ENCODE measurements around the gene ZNF710.

Gene ZNF710

DNA sequence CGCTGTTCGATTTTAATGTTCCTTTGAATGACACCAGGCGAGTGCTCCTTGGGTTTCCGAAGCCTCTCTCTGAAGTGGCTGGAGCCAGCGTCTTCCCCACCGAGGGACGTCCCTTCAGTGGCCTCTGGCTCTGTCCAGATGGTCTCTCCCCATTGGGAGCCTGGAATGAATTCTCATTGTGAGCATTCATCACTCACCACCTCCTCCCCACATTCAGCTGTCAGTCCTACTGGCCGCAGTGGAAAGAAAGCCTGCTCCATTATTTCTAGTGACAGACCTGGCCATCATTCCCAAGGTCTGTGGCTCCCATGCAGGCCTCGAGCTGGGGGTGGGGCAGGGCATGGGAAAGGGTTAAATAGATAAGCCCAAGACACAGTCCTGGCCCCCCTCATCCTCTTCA is 35.2 kb downstream of the ZNF710 start:
- TF ChIP-seq ZBTB7A (IDR thresholded peaks at IDR 0.05; ENCODE audit: low read depth) (no peak), TEAD4 (IDR thresholded peaks at IDR 0.05) (no peak), EGR1 (IDR thresholded peaks at IDR 0.05) (no peak), YY1 (IDR thresholded peaks at IDR 0.05; ENCODE audit: low read depth) (no peak), EP300 (IDR thresholded peaks at IDR 0.05; ENCODE audit: borderline replicate concordance) (no peak), TAF1 (IDR thresholded peaks at IDR 0.05; ENCODE audit: low read depth) (no peak), CEBPB (IDR thresholded peaks at IDR 0.05) (no peak), CREB1 (IDR thresholded peaks at IDR 0.05; ENCODE audit: low read depth) (no peak), NFIC (IDR thresholded peaks at IDR 0.05) (no peak), FOXM1 (IDR thresholded peaks at IDR 0.05; ENCODE audit: borderline replicate concordance, low read depth) (no peak), RAD21 (IDR thresholded peaks at IDR 0.05; ENCODE audit: low read depth) (no peak)
- TF ChIP-seq, protein P1, sequence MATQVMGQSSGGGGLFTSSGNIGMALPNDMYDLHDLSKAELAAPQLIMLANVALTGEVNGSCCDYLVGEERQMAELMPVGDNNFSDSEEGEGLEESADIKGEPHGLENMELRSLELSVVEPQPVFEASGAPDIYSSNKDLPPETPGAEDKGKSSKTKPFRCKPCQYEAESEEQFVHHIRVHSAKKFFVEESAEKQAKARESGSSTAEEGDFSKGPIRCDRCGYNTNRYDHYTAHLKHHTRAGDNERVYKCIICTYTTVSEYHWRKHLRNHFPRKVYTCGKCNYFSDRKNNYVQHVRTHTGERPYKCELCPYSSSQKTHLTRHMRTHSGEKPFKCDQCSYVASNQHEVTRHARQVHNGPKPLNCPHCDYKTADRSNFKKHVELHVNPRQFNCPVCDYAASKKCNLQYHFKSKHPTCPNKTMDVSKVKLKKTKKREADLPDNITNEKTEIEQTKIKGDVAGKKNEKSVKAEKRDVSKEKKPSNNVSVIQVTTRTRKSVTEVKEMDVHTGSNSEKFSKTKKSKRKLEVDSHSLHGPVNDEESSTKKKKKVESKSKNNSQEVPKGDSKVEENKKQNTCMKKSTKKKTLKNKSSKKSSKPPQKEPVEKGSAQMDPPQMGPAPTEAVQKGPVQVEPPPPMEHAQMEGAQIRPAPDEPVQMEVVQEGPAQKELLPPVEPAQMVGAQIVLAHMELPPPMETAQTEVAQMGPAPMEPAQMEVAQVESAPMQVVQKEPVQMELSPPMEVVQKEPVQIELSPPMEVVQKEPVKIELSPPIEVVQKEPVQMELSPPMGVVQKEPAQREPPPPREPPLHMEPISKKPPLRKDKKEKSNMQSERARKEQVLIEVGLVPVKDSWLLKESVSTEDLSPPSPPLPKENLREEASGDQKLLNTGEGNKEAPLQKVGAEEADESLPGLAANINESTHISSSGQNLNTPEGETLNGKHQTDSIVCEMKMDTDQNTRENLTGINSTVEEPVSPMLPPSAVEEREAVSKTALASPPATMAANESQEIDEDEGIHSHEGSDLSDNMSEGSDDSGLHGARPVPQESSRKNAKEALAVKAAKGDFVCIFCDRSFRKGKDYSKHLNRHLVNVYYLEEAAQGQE (IDR thresholded peaks at IDR 0.05; ENCODE audit: low read depth): no peak
- TF ChIP-seq, protein P2, sequence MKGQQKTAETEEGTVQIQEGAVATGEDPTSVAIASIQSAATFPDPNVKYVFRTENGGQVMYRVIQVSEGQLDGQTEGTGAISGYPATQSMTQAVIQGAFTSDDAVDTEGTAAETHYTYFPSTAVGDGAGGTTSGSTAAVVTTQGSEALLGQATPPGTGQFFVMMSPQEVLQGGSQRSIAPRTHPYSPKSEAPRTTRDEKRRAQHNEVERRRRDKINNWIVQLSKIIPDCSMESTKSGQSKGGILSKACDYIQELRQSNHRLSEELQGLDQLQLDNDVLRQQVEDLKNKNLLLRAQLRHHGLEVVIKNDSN (IDR thresholded peaks at IDR 0.05): no peak
- TF ChIP-seq, protein P3, sequence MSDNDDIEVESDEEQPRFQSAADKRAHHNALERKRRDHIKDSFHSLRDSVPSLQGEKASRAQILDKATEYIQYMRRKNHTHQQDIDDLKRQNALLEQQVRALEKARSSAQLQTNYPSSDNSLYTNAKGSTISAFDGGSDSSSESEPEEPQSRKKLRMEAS (IDR thresholded peaks at IDR 0.05): no peak

DNA sequence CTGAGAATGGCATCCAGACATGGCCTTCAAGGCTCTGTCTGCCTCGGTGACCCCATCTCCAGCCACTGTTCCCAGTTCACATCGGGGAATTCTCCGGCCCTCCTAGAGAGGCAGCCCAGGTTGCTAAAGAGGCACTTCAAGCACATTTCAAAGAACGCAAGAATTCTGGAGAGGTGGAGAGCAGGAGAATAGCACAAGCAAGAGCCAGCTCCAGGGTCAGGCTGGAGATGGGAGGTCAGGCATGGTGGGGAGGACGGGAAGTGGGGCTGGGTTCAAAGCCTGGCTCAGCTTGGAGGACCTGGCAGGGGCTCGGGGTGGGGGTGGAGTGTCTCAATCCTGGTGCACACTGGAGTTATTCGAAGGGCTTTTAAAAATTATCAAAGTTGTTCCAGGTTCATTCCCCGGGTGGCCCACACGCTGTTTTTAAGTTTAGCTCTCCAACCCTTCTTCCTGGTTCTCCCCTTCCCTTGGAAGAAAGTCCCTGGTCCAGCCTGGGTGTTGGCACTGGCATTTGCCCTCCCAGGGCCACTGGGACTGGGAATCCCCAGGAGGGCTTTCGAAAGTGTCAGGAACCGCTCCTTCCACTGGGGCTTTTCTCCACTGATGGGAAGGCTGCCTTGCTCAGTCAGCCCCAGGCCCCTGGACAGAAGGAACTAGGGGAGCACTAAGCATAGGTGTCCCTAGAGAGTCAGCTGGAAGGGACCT is 35.8 kb downstream of the ZNF710 start:
- TF ChIP-seq ZBTB7A (IDR thresholded peaks at IDR 0.05; ENCODE audit: low read depth): no peak
- no peak for TF ChIP-seq EP300 (IDR thresholded peaks at IDR 0.05; ENCODE audit: borderline replicate concordance)
- no peak for TF ChIP-seq CREB1 (IDR thresholded peaks at IDR 0.05; ENCODE audit: low read depth)
- TF ChIP-seq NFIC (IDR thresholded peaks at IDR 0.05): no peak
- no peak for TF ChIP-seq YY1 (IDR thresholded peaks at IDR 0.05; ENCODE audit: low read depth)
- no peak for TF ChIP-seq TAF1 (IDR thresholded peaks at IDR 0.05; ENCODE audit: low read depth)
- no peak for TF ChIP-seq TCF12 (IDR thresholded peaks at IDR 0.05; ENCODE audit: low read depth)
- no peak for TF ChIP-seq TEAD4 (IDR thresholded peaks at IDR 0.05)
- TF ChIP-seq, protein P3 (IDR thresholded peaks at IDR 0.05): no peak
- no peak for TF ChIP-seq EGR1 (IDR thresholded peaks at IDR 0.05)
- TF ChIP-seq RAD21 (IDR thresholded peaks at IDR 0.05; ENCODE audit: low read depth): no peak

DNA sequence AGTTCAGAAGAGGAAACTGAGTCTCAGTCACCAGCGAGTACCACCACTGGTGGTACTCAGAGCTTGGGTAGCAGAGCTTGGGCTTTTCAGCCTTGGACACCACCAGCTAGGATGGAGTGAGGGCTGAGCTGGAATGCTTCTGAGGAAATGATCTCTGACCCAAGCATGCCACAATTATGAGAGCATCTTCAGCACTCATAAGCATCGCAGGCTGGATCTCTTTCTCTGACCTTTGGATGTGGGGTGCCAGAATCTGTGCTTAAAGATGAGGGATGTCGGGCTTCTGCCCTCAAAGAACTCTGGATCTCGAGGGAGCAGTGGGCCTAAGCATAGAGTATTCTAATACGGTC is 36.4 kb downstream of the ZNF710 start:
- TF ChIP-seq EP300 (IDR thresholded peaks at IDR 0.05; ENCODE audit: borderline replicate concordance): no peak
- TF ChIP-seq, protein P3 (IDR thresholded peaks at IDR 0.05): no peak
- no peak for TF ChIP-seq FOXM1 (IDR thresholded peaks at IDR 0.05; ENCODE audit: borderline replicate concordance, low read depth)
- no peak for TF ChIP-seq TEAD4 (IDR thresholded peaks at IDR 0.05)
- TF ChIP-seq ZBTB7A (IDR thresholded peaks at IDR 0.05; ENCODE audit: low read depth): no peak
- no peak for TF ChIP-seq CEBPB (IDR thresholded peaks at IDR 0.05)
- no peak for TF ChIP-seq YY1 (IDR thresholded peaks at IDR 0.05; ENCODE audit: low read depth)
- TF ChIP-seq EGR1 (IDR thresholded peaks at IDR 0.05): no peak
- TF ChIP-seq, protein P2 (IDR thresholded peaks at IDR 0.05): no peak
- no peak for TF ChIP-seq TCF12 (IDR thresholded peaks at IDR 0.05; ENCODE audit: low read depth)
- TF ChIP-seq, protein P1 (IDR thresholded peaks at IDR 0.05; ENCODE audit: low read depth): no peak

DNA sequence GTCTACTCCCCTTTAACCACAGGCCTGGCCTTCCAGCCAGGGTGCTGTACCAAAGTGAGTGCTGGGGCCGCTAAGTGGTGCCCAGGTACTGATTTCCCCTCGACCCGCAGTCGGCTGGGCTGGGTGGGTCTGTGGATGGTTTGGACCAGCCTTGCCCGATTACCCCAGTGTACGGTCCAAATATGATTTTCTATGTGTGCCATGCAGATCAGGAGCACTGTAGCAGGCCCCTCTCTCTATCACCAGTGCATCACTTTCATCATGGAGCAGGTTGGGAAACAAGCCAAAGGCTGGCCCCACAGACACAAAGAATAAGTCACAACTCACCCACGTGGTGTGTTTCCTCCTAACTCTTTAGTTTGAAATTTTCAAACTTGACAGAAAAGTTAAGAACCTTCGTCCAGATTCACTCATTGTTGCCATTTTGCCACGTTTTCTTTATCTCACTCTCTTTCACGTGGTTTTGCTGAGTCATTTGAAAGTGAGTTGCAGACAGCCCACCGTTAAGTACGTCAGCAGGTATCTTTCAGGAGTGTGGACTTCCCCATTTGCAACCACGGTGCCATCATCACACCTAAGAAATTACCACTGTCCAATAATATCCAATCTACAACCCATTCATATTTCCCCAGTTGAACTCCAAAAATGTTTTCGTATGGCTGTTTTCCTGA is 37.0 kb downstream of the ZNF710 start:
- TF ChIP-seq, protein P3 (IDR thresholded peaks at IDR 0.05): no peak
- no peak for TF ChIP-seq TAF1 (IDR thresholded peaks at IDR 0.05; ENCODE audit: low read depth)
- no peak for TF ChIP-seq EGR1 (IDR thresholded peaks at IDR 0.05)
- TF ChIP-seq NFIC (IDR thresholded peaks at IDR 0.05): no peak
- TF ChIP-seq, protein P1 (IDR thresholded peaks at IDR 0.05; ENCODE audit: low read depth): no peak
- TF ChIP-seq RAD21 (IDR thresholded peaks at IDR 0.05; ENCODE audit: low read depth): no peak
- no peak for TF ChIP-seq CEBPB (IDR thresholded peaks at IDR 0.05)
